Parietal lobe (tissue), 1 donor: ENCODE measurements around the gene UGT2B28. TPM values are rescaled to one million over a fixed set of nuclear protein-coding genes. Genes with fewer than 3 reads are reported as not detected.

Source experiments
- total RNA-seq: library from RNA; depleted of rRNA; stranded (reverse); fragments of >200 nt; gene quantifications from one replicate; pipeline ENCODE4 v1.2.3, GENCODE V29; 2014

UGT2B28 gene
- not detected for total RNA-seq

DNA sequence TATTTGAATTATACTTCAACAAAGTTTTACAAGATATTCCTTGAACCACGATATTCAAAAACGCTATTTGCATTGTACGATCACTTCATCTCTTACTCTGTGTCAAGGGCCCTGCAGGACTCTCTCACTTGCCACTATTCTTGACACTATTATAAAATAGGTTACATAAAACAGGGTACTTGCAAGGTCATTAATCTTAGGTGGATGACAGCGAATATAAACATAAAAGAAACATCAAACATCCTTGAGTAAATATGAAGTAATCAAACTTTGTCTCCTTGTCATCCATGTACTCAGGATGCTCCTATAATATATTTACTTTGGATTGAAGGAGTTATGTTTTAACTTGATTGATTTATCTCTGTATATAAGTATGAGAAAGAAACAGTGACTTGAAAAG is at the start of gene UGT2B28:
UGT2B28 (plus strand) TSS at position 395 of the 400 bp plus-strand sequence. CDS start 26 bp downstream, outside the sequence.

Other genes with a start within 250 kb of the UGT2B28 start
- not detected for gene UGT2B7, start 184.0 kb upstream of the UGT2B28 start, total RNA-seq
- gene UGT2B11, start 65.7 kb upstream of the UGT2B28 start, total RNA-seq, result not detected
- gene UGT2B4, start 215.4 kb downstream of the UGT2B28 start, total RNA-seq, result not detected